GM12864 (cell line): Measurements from ENCODE around the gene KIF12.

Experiments
- DNase-seq: peaks from one replicate; pipeline ENCODE4 v3.0.0-alpha.2; 2011; ENCODE audit warnings: low read depth
- H3K4me3 ChIP-seq: 2 replicates; pipeline ENCODE4 v1.5.1; 2011; ENCODE audit warnings: mild to moderate bottlenecking, low read depth, low read length, control low read depth
- TF ChIP-seq, protein P1 (sequence below): IDR thresholded peaks from 2 replicates; pipeline ENCODE4 v1.5.1; 2011; ENCODE audit warnings: low read depth, mild to moderate bottlenecking, moderate library complexity, low read length, control low read depth, inconsistent platforms; ENCODE audit errors: missing control alignments

The KIF12 gene

GRCh38 chr9:114123031-114123977, 24.2 kb upstream of the KIF12 start:
- no peak overlapping the region for H3K4me3 ChIP-seq
- TF ChIP-seq, protein P1, sequence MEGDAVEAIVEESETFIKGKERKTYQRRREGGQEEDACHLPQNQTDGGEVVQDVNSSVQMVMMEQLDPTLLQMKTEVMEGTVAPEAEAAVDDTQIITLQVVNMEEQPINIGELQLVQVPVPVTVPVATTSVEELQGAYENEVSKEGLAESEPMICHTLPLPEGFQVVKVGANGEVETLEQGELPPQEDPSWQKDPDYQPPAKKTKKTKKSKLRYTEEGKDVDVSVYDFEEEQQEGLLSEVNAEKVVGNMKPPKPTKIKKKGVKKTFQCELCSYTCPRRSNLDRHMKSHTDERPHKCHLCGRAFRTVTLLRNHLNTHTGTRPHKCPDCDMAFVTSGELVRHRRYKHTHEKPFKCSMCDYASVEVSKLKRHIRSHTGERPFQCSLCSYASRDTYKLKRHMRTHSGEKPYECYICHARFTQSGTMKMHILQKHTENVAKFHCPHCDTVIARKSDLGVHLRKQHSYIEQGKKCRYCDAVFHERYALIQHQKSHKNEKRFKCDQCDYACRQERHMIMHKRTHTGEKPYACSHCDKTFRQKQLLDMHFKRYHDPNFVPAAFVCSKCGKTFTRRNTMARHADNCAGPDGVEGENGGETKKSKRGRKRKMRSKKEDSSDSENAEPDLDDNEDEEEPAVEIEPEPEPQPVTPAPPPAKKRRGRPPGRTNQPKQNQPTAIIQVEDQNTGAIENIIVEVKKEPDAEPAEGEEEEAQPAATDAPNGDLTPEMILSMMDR: no peak
- DNase-seq: no peak

GRCh38 chr9:114122136-114123027, 23.3 kb upstream of the KIF12 start:
- no peak for DNase-seq
- no peak overlapping the region for H3K4me3 ChIP-seq
- TF ChIP-seq, protein P1: no peak

- DNase-seq: no peak
- H3K4me3 ChIP-seq: no peak overlapping the region
- TF ChIP-seq, protein P1: no peak
These were observed 22.4 kb upstream of the KIF12 start for GRCh38 chr9:114121227-114122135.

- H3K4me3 ChIP-seq: no peak overlapping the region
- DNase-seq: no peak
- TF ChIP-seq, protein P1: no peak
These were observed 21.3 kb upstream of the KIF12 start for GRCh38 chr9:114120192-114121014.

DNA sequence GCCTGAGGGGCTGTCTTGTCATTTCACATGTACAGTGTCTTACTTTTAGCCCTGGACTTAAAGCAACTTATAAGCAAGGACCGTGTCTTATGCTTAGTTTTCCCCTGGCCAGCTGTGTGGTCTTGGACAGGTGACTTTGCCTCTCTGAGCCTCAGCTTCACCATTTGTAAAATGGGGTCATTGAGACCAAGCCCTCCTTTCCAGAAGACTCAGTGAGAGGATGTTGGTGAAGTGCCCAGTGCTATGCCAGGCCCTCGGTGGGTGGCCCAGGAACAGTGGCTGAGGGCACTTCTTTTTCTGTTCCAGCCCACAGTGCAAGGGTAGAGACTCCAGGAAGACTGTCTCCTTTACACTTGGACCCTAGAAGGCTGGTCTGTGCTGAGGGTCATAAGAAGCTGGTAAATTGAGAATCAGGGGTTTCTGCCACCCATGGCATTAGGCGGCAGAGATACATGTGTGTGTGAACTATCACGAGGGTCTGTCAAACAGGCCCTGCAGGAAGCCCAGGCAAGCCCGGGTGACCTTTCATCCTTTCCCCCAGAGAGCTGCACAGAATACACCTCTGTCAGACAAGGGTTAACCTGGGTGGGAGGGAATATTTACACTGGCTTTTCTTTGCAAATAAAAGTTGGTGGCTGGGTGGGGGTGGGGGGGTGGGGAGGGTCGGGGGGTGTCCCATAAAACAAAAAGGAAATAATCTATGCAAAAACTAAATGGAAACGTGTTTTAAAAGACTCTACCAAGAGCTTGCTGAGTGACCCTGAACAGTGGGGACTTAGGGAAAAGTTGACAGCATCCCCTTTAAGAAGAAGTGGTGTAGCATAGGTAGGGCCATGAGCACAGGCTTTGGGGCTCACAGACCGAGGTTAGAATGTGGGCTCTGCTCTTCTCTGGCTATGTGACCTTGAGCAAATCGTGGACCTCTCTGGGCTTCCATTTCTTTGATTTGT, 20.4 kb upstream of the KIF12 start:
- no peak for DNase-seq
- TF ChIP-seq, protein P1: no peak
- no peak overlapping the region for H3K4me3 ChIP-seq
